Effector memory CD8-positive, alpha-beta T cell (primary cell): ENCODE measurements around the gene COL12A1.

Experiments
- ATAC-seq: fragments of 150-1000 bp; cut with Tn5 transposase; replicated peaks from 2 replicates; pipeline ENCODE4 v1.10.0; 2021; ENCODE audit warnings: mild to moderate bottlenecking, moderate library complexity
- DNase-seq, 3 experiments: peaks; one replicate each; pipeline ENCODE4 v3.0.0; 2021
- H3K27ac Mint-ChIP-seq, 2 donors: one replicate each; pipeline ENCODE4 v1.8.0; 2022; ENCODE audit warnings: mild to moderate bottlenecking in 2 of 2, mixed read lengths in 2 of 2, moderate library complexity in 2 of 2
- H3K27me3 Mint-ChIP-seq, 2 donors: one replicate each; pipeline ENCODE4 v1.8.0; 2022; ENCODE audit warnings: mixed read lengths in 2 of 2
- H3K36me3 Mint-ChIP-seq: one replicate; pipeline ENCODE4 v1.8.0; 2022; ENCODE audit warnings: mild to moderate bottlenecking, moderate library complexity, mixed read lengths; ENCODE audit not compliant: insufficient read depth
- H3K4me1 Mint-ChIP-seq, 2 donors: one replicate each; pipeline ENCODE4 v1.8.0; 2022; ENCODE audit warnings: low read depth in 2 of 2, mixed read lengths in 2 of 2
- H3K4me3 Mint-ChIP-seq, 2 donors: one replicate each; pipeline ENCODE4 v1.8.0; 2022; ENCODE audit warnings: mild to moderate bottlenecking in 2 of 2, mixed read lengths in 2 of 2, moderate library complexity in 2 of 2
- H3K9me3 Mint-ChIP-seq, 2 donors: one replicate each; pipeline ENCODE4 v1.8.0; 2022; ENCODE audit warnings: mixed read lengths in 2 of 2

COL12A1 gene

DNA sequence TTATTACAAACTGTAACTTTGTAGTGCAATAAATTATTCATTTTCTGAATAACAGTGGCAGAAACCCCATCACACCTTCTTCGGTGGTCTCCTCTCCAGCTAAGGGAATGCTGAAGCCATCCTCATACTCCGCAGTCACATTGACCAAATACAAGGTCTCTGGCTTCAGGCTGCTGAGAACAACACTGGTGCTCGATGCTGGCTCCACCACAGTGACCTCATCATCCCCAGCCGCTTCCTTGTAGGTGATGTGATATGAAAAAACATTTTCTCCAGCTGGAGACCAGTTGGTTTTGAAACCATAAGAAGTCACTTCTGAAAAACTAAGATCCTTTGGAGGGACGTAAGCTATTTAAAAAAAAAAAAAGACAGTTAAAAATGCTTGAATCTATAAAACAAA, 25.0 kb downstream of the COL12A1 start:
- Mint-ChIP-seq H3K27me3 (peaks cover 40 to 42% of the 10 kb centered on the region in 2 donors), H3K9me3 (no peaks in the 10 kb centered on the region), H3K27ac (no peak overlapping the region), H3K4me3 (no peak overlapping the region), H3K36me3 (no peaks in the 10 kb centered on the region), H3K4me1 (no peaks in the 10 kb centered on the region)
- DNase-seq (no peak), ATAC-seq (no peak)

DNA sequence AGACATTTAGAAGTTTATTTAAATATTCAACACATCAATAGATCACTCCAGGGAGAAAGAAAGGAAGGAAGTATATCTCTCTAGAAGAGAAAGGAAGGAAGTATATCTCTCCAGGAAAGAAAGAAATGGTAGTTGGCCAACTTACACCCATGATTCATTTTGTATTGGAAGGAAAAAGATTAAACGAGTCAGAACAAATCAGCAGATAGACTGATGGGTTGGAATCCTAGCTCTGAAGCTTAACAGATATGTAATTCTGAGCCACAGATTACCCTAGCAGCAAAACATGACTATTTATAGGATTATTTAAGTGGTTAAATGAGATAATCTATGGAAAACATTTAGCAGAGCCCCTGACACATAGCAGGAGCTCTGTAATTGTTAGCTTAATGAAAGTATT, 27.1 kb downstream of the COL12A1 start:
- Mint-ChIP-seq H3K9me3 (no peaks in the 10 kb centered on the region), H3K27me3 (peaks cover 35% of the 10 kb centered on the region in 2 donors), H3K4me3 (no peak overlapping the region), H3K36me3 (no peaks in the 10 kb centered on the region), H3K4me1 (no peaks in the 10 kb centered on the region), H3K27ac (no peak overlapping the region)
- DNase-seq (no peak), ATAC-seq (no peak)

DNA sequence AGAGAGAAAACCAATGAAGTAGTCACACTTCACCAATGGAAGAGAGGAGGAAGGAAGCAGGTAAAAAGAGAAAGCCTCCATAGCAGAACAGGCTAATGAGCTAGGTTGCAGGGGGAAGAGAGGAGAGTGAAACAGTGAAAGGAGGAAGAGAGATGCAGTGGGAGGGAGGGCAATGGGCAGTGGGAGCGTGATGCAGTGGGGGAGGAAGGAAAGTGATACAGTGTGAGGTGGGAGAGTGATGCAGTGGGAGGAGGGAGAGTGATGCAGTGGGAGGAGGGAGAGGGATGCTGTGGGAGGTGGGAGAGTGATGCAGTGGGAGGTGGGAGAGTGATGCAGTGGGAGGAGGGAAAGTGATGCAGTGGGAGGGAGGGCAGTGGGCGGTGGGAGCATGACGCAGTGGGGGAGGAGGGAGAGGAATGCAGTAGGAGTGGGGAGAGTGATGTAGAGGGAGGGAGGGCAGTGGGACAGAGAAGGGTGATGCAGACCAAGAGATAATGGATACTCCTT, 29.7 kb downstream of the COL12A1 start:
- ATAC-seq (no peak), DNase-seq (no peak)
- Mint-ChIP-seq H3K27me3 (peaks cover 31 to 33% of the 10 kb centered on the region in 2 donors), H3K27ac (no peak overlapping the region), H3K4me1 (no peaks in the 10 kb centered on the region), H3K36me3 (no peaks in the 10 kb centered on the region), H3K4me3 (no peak overlapping the region), H3K9me3 (no peaks in the 10 kb centered on the region)

DNA sequence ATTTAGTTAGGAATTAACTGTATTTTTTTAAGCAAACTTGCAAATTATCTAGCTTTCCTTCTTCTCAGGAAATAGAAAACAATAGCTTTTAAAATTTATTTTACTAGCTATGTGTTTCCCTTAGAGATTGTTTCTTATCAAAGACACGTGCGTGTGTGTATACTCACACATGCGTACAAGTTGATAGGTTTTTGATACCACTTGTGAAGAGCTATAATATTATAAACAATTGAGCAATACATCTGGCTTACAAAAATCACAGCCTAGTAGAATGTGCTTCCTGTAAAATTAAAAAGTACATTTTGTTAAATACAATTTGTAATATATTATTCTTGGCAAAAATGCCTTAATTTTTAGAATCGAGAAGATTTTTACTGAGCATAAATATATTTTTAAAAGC, 33.9 kb downstream of the COL12A1 start:
- Mint-ChIP-seq H3K27me3 (peaks cover 24 to 31% of the 10 kb centered on the region in 2 donors), H3K4me3 (no peak overlapping the region), H3K36me3 (no peaks in the 10 kb centered on the region), H3K4me1 (no peaks in the 10 kb centered on the region), H3K27ac (no peak overlapping the region), H3K9me3 (no peaks in the 10 kb centered on the region)
- DNase-seq: no peak
- ATAC-seq: no peak

DNA sequence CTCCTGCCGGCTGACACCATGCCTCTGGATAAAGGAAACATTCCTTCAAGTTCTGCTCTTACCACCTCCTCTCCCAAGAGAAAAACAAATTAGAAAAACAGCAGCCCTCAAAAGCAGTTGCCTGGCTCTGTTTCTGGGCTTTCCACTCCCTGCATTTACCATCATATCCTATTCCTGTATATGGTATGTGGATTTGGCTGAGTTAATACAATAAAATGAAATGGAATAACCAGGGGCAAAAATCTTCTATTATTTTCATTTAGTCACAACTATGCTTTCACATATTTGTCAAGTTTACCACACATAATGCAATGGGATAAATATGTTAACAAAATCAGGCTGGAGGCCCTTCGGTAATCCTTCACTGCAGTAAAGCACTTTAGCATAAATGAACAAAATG, 34.3 kb downstream of the COL12A1 start:
- Mint-ChIP-seq H3K27ac (no peak overlapping the region), H3K4me1 (no peaks in the 10 kb centered on the region), H3K9me3 (no peaks in the 10 kb centered on the region), H3K4me3 (no peak overlapping the region), H3K36me3 (no peaks in the 10 kb centered on the region), H3K27me3 (peaks cover 24 to 31% of the 10 kb centered on the region in 2 donors)
- DNase-seq: no peak
- ATAC-seq: no peak

DNA sequence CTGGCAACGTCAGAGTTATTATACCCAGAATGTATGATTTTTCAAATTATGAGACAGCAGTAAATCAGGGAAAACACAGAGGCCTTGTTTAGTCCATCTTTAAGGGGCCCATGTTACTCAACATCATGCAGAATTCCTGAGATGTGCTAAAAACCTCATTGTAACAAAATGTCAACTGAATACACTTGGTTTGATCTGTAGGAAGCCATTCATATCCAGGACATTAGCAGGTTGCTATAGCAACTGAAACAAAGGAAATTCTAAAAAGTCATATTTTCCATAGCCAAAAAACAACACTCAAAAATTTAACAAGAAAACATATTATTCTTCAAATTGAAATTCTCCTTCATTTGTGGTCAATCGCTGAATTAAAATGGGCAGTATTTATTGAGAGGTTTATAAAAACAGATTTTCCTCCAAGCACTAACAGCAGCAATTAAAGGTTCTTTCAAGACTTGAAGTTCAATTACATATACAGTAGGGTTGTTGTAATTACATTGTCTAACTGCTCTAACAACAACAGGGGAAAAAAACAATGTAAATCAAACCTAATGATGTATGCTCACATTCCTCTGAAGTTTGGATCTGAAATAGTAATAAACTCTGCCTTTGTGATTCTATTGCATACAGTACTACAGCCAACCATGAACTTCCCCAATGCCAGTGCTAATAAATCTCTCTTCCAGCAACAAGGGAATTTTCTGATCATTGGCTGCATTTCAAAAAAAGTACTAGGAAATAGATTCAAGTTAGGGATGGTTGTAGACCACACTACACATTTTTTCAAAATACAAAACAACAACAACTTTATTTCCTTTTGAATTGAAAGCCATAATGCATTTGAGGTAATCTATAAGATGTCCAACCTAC, 34.9 kb downstream of the COL12A1 start:
- no peak overlapping the region for H3K27ac Mint-ChIP-seq

DNA sequence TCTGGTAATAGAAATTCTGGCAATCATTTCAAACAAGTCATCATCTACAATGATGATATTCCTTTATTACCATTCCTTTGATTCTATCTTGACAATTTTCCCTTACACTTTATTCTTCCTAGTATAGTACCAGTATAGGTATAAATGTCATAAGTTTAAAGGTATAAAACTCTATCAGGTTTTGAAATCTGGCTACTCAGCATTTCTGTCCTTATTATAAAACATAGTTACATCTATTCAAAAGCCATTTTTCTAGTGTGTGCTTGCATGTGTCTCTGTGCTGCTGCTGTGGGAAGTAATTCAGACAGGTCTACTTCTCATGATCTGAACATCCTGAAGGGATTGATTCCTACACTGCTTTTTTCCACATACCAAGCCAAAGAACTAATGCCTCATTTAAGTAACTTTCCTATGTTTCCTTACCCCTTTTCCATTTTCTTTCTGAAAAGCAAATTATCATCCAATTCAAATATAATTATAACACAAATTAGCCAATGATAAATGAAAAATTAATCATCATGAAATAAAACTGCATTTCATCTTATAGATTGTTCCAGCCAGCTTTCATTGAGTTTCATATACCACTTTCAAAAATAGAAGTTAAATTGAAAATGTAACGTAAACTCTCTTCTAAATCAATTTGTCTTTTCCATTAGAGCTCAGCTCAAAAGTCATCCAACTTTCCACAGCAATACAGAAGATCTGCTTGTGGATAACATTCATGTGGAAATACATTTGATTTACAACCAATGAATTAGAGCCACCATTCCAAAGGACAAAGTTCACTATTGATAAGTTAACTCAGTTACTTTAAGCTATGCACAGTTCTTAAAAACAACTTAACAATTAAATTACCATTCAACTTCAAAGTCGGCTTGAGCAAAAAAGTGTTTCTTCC, 35.9 kb downstream of the COL12A1 start:
- Mint-ChIP-seq H3K4me3 (no peak overlapping the region), H3K9me3 (no peaks in the 10 kb centered on the region), H3K27ac (no peak overlapping the region), H3K36me3 (no peaks in the 10 kb centered on the region), H3K4me1 (no peaks in the 10 kb centered on the region), H3K27me3 (peaks cover 11 to 18% of the 10 kb centered on the region in 2 donors)
- DNase-seq (no peak), ATAC-seq (no peak)

More for the DNA sequence above, 34.9 kb downstream of the COL12A1 start:
- no peaks in the 10 kb centered on the region for H3K4me1 Mint-ChIP-seq
- no peaks in the 10 kb centered on the region for H3K9me3 Mint-ChIP-seq
- H3K4me3 Mint-ChIP-seq: no peak overlapping the region
- H3K36me3 Mint-ChIP-seq: no peaks in the 10 kb centered on the region
- DNase-seq: no peak
- H3K27me3 Mint-ChIP-seq: peaks cover 17 to 25% of the 10 kb centered on the region in 2 donors
- no peak for ATAC-seq

DNA sequence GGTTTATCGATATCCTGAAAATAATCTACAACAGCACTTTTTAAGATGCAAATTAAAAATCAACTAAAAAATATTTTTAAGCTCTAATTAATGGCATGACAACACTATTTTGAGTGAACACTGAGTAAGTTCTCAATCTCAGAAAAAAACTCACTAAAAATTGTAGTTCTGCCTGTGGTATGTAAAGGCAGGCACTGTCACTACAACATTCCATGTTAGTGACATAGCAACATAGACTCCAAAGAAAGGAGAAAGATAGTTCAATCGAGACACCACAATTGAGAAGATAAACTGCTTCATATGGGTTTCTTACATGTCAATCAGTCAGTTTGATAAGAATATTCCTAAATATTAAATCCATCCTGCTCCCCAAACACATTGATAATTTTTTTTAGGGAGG, 38.0 kb downstream of the COL12A1 start:
- no peaks in the 10 kb centered on the region for H3K4me1 Mint-ChIP-seq
- H3K36me3 Mint-ChIP-seq: no peaks in the 10 kb centered on the region
- H3K9me3 Mint-ChIP-seq: no peaks in the 10 kb centered on the region
- ATAC-seq: no peak
- H3K4me3 Mint-ChIP-seq: no peak overlapping the region
- DNase-seq: no peak
- peaks cover 11 to 16% of the 10 kb centered on the region in 2 donors for H3K27me3 Mint-ChIP-seq
- H3K27ac Mint-ChIP-seq: no peak overlapping the region

DNA sequence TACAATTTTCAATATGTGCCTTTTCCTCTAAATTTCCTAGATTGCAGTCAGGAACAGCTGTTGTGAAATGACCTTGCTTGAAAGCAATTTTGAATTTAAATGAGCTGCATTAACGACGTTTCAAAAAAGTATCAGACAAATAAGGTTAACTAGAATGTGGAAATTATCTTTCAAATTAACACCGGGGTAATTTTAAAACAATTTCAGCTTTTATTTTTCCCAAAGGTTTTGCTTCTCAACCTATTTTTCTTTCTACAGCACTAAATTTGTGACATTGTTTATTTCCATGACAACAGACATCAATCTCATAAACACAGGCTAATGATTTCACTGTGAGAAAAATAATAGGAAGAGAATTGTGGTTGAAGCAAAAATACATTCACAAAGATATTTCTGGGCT, 38.5 kb downstream of the COL12A1 start:
- Mint-ChIP-seq H3K27ac (no peak overlapping the region), H3K4me1 (no peaks in the 10 kb centered on the region), H3K36me3 (no peaks in the 10 kb centered on the region), H3K27me3 (peaks cover 11 to 16% of the 10 kb centered on the region in 2 donors), H3K9me3 (no peaks in the 10 kb centered on the region), H3K4me3 (no peak overlapping the region)
- DNase-seq (no peak), ATAC-seq (no peak)

DNA sequence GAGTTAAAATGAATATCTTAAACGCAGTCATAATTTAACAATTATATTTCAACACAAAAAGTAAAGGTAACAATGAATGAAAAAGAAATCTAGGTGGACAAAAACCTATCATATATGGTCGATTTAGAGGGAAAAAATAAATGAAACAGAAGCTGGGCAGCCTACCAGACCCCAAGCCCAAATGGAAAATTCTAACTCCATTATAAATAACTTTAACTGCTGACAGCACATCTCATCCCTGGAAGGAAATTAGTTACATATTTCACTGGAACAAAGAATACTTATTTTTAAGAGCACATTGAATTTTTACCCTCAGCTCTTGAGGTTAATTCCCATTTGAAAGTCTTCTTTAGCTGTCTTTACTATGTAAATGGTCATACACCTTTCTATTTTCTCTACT, 39.1 kb downstream of the COL12A1 start:
- H3K27ac Mint-ChIP-seq: no peak overlapping the region
- DNase-seq: no peak
- no peaks in the 10 kb centered on the region for H3K9me3 Mint-ChIP-seq
- peaks cover 11 to 16% of the 10 kb centered on the region in 2 donors for H3K27me3 Mint-ChIP-seq
- no peaks in the 10 kb centered on the region for H3K4me1 Mint-ChIP-seq
- H3K36me3 Mint-ChIP-seq: no peaks in the 10 kb centered on the region
- no peak overlapping the region for H3K4me3 Mint-ChIP-seq
- no peak for ATAC-seq

DNA sequence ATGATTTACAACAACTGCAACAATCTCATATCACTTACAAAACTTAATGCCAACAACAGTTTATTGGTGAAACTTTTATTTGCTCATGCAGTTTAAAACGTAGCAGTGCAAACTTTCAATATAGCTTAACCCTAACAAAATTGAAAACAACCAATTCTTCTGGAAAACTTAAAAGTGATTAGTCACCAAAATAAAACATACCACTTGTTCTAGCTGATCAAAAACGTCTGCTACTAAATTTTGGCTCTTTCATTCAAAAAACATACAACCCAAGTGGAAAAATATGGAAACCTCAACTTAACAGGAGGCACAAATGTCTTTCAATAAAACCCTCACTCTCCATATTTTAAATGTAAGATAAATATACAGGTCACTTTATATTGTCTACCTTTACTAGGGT, 39.6 kb downstream of the COL12A1 start:
- Mint-ChIP-seq H3K4me1 (no peaks in the 10 kb centered on the region), H3K27ac (no peak overlapping the region), H3K36me3 (no peaks in the 10 kb centered on the region), H3K27me3 (peaks cover 11% of the 10 kb centered on the region in 2 donors), H3K9me3 (no peaks in the 10 kb centered on the region), H3K4me3 (no peak overlapping the region)
- no peak for DNase-seq
- no peak for ATAC-seq

DNA sequence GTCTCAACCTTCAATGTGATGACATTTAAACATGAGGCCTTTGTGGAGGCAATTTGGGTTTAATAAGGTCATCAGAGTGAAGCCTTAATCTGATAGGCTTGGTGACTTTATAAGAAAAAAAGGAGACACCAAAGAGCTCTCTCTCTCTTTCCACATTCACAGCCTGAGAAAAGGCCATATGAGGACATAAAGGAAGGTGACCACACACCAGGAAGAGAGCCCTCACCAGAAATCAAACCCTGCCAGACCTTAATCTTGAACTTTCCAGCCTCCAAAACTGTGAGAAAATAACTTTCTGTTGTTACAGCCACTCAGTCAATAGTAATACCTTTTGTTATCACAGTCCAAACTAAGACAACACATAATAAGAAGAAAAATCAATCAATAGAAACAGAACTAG, 47.7 kb downstream of the COL12A1 start:
- DNase-seq (no peak), ATAC-seq (no peak)
- Mint-ChIP-seq H3K27me3 (peaks cover 9 to 11% of the 10 kb centered on the region in 2 donors), H3K4me3 (no peak overlapping the region), H3K27ac (no peak overlapping the region), H3K36me3 (no peaks in the 10 kb centered on the region), H3K9me3 (no peaks in the 10 kb centered on the region), H3K4me1 (no peaks in the 10 kb centered on the region)

DNA sequence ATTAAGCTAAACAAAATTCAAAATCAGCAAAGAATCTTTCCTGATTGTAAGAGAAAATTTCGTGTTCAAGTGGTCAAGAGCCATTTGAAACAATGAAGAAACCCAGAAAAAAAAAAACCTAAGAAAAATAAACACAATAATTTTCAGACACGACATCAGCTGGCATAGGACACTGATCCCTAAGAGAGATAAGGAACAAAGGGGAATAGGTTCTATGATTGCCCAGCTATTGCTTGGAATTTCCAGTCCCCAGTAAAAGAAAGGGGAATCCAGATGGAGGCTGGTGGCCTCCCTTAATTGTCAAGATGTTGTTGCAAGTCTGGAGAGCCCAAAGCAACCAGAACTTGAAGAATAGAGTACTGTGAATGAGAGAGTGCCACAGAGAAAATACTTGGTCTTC, 48.5 kb downstream of the COL12A1 start:
- Mint-ChIP-seq H3K9me3 (no peaks in the 10 kb centered on the region), H3K27me3 (peaks cover 9 to 11% of the 10 kb centered on the region in 2 donors), H3K4me3 (no peak overlapping the region), H3K4me1 (no peaks in the 10 kb centered on the region), H3K36me3 (no peaks in the 10 kb centered on the region), H3K27ac (no peak overlapping the region)
- no peak for DNase-seq
- no peak for ATAC-seq
